Duodenal mucosa (tissue), 2 donors: ENCODE results near the gene BMPR1B.

Experiments used
- H3K27ac ChIP-seq: one replicate; pipeline ENCODE4 v1.7.0; 2013; ENCODE audit warnings: low read depth, low read length
- H3K27me3 ChIP-seq, 2 donors: one replicate each; pipeline ENCODE4 v1.7.0; 2013; ENCODE audit warnings: low read length in 2 of 2, control low read depth in 1 of 2; ENCODE audit not compliant: insufficient read depth in 2 of 2, control insufficient read depth in 1 of 2
- H3K36me3 ChIP-seq, 2 donors: one replicate each; pipeline ENCODE4 v1.7.0; 2013; ENCODE audit warnings: low read length in 2 of 2, control low read depth in 1 of 2; ENCODE audit not compliant: insufficient read depth in 2 of 2, control insufficient read depth in 1 of 2
- H3K4me1 ChIP-seq, 2 donors: one replicate each; pipeline ENCODE4 v1.7.0; 2013; ENCODE audit warnings: low read length in 2 of 2, control low read depth in 1 of 2; ENCODE audit not compliant: insufficient read depth in 2 of 2, control insufficient read depth in 1 of 2
- H3K4me3 ChIP-seq, 2 donors: one replicate each; pipeline ENCODE4 v1.7.0; 2013; ENCODE audit warnings: low read length in 2 of 2, low read depth in 1 of 2
- H3K9ac ChIP-seq, 2 donors: one replicate each; pipeline ENCODE4 v1.7.0; 2013; ENCODE audit warnings: low read length in 2 of 2, low read depth in 1 of 2
- H3K9me3 ChIP-seq, 2 donors: one replicate each; pipeline ENCODE4 v1.7.0; 2013; ENCODE audit warnings: low read length in 2 of 2, control low read depth in 1 of 2; ENCODE audit not compliant: control insufficient read depth in 1 of 2

Gene BMPR1B

DNA sequence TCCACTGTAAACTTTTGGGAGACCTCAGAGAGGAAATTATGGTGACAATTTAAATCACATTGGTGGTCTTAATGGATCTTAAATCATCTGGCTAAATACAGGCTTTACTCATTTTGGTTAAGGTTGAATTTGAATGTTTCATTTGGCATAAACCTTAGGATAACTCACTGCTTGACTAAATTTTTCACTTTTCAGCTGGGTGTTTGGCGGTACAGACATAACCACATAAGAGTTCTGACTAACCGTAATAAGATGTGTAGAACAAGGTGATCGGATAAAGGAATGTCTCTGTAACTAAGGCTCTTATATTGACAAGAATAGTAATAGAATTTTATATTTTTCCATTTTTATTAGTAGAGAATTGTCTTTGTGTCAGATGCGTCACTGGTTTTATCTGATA lies 281.0 kb downstream of the BMPR1B start:
- Histone ChIP-seq H3K27ac (no peak overlapping the region), H3K4me1 (no peaks in the 10 kb centered on the region), H3K4me3 (no peak overlapping the region), H3K36me3 (no peaks in the 10 kb centered on the region), H3K9ac (no peak overlapping the region), H3K27me3 (no peaks in the 10 kb centered on the region), H3K9me3 (no peaks in the 10 kb centered on the region)

DNA sequence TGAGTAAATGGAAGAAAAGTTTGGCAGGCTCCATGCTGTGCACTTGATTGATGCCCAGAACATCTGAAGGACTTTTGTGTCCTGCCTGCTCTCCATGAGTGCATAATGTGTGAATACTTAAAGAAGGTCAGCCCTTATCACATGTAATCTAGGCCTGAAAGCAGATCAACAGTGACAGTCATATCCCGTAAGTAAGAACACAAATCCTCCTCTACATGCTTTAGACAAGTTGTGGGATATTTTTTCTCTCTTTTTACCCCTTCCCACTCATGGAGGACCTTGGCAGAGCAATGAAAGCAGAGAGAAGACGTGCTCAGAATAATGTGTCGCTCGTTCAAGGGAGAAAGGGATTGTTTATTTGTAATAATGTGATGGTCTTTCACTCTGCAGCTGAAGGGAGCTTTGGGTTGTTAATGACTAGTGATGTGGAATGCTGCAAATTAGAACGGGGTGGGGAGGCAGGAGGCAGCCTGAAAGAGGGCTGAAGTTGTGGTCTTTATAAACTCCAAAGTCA lies 286.6 kb downstream of the BMPR1B start:
- no peaks in the 10 kb centered on the region for H3K27me3 ChIP-seq
- H3K27ac ChIP-seq, result no peak overlapping the region
- no peak overlapping the region for H3K4me3 ChIP-seq
- no peaks in the 10 kb centered on the region for H3K9me3 ChIP-seq
- no peaks in the 10 kb centered on the region for H3K4me1 ChIP-seq
- no peak overlapping the region for H3K9ac ChIP-seq
- H3K36me3 ChIP-seq, result no peaks in the 10 kb centered on the region

DNA sequence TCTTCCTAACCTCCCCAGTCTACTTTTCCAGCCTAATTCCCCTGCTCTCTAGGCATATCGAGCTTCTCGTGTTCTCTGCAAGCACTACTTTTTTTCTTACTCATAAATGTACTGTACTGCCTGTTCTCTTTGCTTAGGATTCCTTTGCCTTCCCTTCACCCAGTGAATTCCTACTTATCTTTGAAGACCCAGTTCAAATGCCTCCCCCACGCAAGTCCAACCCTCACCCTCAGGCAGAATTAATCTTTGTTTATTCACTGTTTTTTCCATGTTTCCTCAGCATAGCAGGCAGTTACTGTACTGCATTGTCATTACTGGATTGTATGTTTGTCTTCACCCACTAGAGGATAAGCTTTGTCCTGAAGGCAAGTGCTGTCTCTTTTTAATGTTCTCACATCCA lies 287.7 kb downstream of the BMPR1B start:
- no peak overlapping the region for H3K9ac ChIP-seq
- H3K4me3 ChIP-seq, result no peak overlapping the region
- H3K27ac ChIP-seq, result no peak overlapping the region
- no peaks in the 10 kb centered on the region for H3K4me1 ChIP-seq
- no peaks in the 10 kb centered on the region for H3K27me3 ChIP-seq
- H3K36me3 ChIP-seq, result no peaks in the 10 kb centered on the region
- no peaks in the 10 kb centered on the region for H3K9me3 ChIP-seq

DNA sequence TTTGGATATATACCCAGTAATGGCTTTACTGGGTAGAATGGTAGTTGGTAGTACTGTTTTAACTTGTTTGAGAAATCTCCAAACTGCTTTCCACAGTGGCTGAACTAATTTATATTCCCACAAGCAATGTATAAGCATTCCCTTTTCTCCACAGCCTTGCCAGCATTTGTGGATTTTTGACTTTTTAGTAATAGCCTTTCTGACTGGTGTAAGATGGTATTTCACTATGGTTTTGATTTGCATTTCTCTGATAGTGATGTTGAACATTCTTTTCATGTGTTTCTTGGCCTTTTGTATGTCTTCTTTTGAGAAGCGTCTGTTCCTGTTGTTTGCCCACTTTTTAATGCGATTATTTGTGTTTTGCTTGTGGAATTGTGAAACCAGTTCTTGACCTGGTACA lies 290.5 kb downstream of the BMPR1B start:
- no peak overlapping the region for H3K9ac ChIP-seq
- H3K27ac ChIP-seq, result no peak overlapping the region
- no peak overlapping the region for H3K4me3 ChIP-seq
- no peaks in the 10 kb centered on the region for H3K36me3 ChIP-seq
- no peaks in the 10 kb centered on the region for H3K27me3 ChIP-seq
- no peaks in the 10 kb centered on the region for H3K4me1 ChIP-seq
- no peaks in the 10 kb centered on the region for H3K9me3 ChIP-seq

DNA sequence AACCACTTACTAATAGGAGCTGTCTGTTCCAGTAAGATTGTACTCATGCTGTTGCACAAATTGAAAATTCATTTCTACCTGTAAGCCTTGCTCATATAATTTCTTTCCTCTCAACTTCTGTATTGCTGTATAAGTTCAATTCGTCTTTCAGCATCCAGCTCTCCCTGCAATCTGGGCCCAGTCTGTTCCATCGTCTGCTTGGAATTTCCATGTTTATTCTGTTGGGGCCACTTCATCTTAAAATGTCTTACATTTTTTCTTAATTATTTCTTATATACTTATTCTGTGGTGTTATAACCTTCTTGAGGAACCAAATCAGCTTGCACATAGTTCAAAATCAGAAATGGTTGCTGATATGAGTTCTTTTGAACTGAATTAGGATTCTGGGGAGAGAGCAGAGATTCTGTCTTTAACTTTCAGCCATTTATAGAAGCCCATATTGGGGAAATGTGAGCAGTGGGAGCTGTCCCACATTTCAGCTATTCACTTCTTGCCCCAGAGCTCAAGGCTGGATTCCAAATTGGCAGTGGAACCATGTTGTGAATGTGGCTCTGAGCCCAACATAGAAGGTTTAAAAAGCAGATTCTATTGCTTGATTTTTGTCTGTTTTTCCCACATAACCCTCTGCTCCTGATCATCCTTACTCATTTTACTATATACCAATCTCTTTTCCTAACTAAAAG lies 291.9 kb downstream of the BMPR1B start:
- Histone ChIP-seq H3K27ac (no peak overlapping the region), H3K9ac (no peak overlapping the region), H3K9me3 (no peaks in the 10 kb centered on the region), H3K4me3 (no peak overlapping the region), H3K27me3 (no peaks in the 10 kb centered on the region), H3K36me3 (no peaks in the 10 kb centered on the region), H3K4me1 (no peaks in the 10 kb centered on the region)

DNA sequence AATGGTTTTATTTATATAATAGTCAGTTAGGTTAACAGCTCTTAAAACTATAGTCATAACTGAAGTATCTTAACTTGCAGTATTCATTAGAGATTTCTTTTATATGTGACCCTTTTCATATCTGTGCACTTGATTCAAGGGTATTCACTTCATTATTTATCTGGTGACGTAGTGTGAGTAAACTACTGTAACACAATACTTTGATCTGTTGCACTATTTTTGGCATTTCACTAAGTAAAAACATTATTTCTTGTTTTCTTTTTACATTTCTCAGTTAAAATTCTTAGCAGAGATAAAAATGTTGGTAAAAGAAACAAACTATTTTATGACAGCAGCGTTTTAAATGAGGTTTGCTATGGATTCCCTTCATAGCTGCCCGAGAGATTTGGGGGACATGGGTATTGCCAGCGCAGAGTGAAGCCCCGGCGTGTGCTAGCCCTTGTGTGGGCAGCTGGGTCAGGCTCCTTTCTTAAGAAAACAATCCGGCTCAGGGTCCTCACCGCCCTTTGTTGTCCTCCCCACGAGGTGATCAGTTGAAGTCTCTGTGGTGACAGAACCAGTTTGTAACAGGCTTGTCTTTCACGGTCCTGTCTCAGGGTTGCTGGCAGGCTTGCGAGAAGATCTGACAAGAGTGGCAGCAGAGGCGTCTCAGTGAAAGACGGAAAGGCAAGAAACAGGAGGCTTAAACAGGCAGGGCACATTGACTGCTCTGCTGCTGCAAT lies 293.4 kb downstream of the BMPR1B start:
- Histone ChIP-seq H3K4me1 (no peaks in the 10 kb centered on the region), H3K9ac (no peak overlapping the region), H3K36me3 (no peaks in the 10 kb centered on the region), H3K27ac (no peak overlapping the region), H3K4me3 (no peak overlapping the region), H3K9me3 (no peaks in the 10 kb centered on the region), H3K27me3 (no peaks in the 10 kb centered on the region)

DNA sequence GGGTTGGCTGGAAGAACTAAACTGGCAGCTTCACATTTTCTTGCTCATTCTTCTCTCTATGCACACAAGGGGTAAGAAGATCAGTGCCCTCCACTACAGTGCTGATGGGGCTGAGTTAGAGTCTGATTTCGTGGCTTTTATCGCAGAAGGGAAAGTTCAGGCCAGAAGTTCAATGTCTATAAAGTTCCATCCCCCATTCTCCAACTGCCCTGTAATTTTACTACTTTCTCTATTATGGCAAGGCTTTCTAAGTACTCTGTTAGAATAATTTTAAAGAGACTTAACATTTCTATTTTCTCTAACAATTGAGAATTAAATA lies 293.9 kb downstream of the BMPR1B start:
- H3K27ac ChIP-seq, result no peak overlapping the region
- no peaks in the 10 kb centered on the region for H3K9me3 ChIP-seq
- no peak overlapping the region for H3K9ac ChIP-seq
- no peaks in the 10 kb centered on the region for H3K4me1 ChIP-seq
- H3K27me3 ChIP-seq, result no peaks in the 10 kb centered on the region
- H3K36me3 ChIP-seq, result no peaks in the 10 kb centered on the region
- H3K4me3 ChIP-seq, result no peak overlapping the region

DNA sequence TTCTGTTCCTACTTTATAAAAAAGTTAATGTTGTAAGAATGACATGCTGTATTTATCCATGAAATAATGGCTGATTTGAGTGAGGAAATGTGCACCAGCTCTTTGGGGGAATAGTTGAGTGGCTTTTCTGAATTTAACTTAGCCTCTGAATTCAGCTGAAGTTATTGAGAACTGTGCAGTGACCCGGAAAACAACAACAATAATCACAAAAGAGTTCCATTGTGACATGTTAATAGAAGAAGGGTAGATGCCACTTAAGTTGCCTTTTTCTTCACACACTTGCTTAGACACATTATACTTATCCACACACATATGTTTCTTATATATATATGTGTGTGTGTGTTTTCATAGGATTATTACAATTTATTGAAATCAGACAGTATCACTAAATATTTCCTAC lies 301.2 kb downstream of the BMPR1B start:
- Histone ChIP-seq H3K27me3 (no peaks in the 10 kb centered on the region), H3K9me3 (no peaks in the 10 kb centered on the region), H3K9ac (no peak overlapping the region), H3K36me3 (no peaks in the 10 kb centered on the region), H3K27ac (no peak overlapping the region), H3K4me1 (no peaks in the 10 kb centered on the region), H3K4me3 (no peak overlapping the region)

DNA sequence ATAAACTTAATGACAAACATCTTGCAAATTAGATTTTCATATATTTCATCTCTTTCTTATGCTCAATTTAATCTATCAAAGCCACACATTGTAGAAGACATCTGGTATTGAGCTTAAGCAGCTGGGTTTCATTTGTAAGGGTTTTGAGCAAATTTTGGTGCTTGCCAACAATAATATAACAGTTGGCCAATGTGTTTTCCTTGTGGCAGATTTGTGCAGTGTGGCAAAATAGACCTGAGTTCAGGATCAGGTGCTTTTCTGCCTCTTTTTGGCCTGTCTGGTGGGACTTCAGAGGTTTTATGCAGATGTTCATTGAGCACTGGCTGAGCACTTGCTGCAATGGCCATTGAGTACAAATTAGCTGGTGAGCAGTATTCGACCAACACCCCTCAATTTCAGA lies 301.9 kb downstream of the BMPR1B start:
- no peaks in the 10 kb centered on the region for H3K9me3 ChIP-seq
- no peak overlapping the region for H3K9ac ChIP-seq
- no peaks in the 10 kb centered on the region for H3K4me1 ChIP-seq

DNA sequence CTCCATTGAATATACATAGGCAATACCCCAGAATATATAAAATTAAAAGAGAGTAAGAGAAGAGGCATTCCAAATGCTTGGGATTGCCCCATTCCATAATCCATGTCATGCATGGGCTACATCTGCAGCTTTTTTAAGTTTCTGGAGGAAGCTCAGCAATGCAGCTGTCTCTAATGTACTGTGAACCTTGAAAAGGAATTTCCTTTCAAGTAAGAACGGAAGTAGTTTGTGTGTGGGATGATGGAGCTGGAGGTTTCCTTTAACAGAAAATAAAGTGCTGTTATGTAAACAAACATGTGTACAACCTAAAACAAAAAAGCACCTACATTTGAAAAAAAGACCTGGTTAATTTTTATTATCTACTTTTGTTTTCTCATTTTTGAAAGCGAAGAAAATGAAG lies 303.5 kb downstream of the BMPR1B start:
- Histone ChIP-seq H3K9me3 (no peaks in the 10 kb centered on the region), H3K36me3 (no peaks in the 10 kb centered on the region), H3K4me1 (no peaks in the 10 kb centered on the region), H3K9ac (no peak overlapping the region), H3K27me3 (no peaks in the 10 kb centered on the region), H3K4me3 (no peak overlapping the region), H3K27ac (no peak overlapping the region)

More for the DNA sequence above, 301.9 kb downstream of the BMPR1B start:
- Histone ChIP-seq H3K27me3 (no peaks in the 10 kb centered on the region), H3K27ac (no peak overlapping the region), H3K4me3 (no peak overlapping the region), H3K36me3 (no peaks in the 10 kb centered on the region)
